WTC11 (cell line): ENCODE data around the gene KIAA2012. TPM values are rescaled to one million over a fixed set of nuclear protein-coding genes. Genes with fewer than 3 reads are reported as not detected.

Experiments used
- ATAC-seq: fragments of 200-7000 bp; cut with Tn5 transposase; 2 replicates; pipeline ENCODE4 v1.10.0; 2021; ENCODE audit warnings: mild to moderate bottlenecking, moderate library complexity
- CTCF ChIA-PET: fragments of 300-600 bp; sonication (Branson Sonifier 250); formaldehyde crosslinking; loops from one replicate; lab custom pipeline; 2021; ENCODE audit warnings: antibody characterized with exemption; lab: Charles Lee
- POLR2A ChIA-PET: fragments of 350-600 bp; sonication (Branson Sonifier 250); formaldehyde crosslinking; loops from one replicate; lab custom pipeline; 2021; ENCODE audit warnings: antibody characterized with exemption; lab: Charles Lee
- DNase-seq: peaks from one replicate; pipeline ENCODE4 v3.0.0; 2021; ENCODE audit warnings: low spot score
- H3K27ac Mint-ChIP-seq: 2 replicates; pipeline ENCODE4 v1.8.0; 2021; ENCODE audit warnings: mixed read lengths
- H3K27me3 Mint-ChIP-seq: 2 replicates; pipeline ENCODE4 v1.8.0; 2021; ENCODE audit warnings: low read depth, mild to moderate bottlenecking, moderate library complexity, mixed read lengths
- H3K36me3 Mint-ChIP-seq: 2 replicates; pipeline ENCODE4 v1.8.0; 2021; ENCODE audit warnings: mixed read lengths
- H3K4me1 Mint-ChIP-seq: 2 replicates; pipeline ENCODE4 v1.8.0; 2022; ENCODE audit warnings: mixed read lengths
- H3K4me3 Mint-ChIP-seq: 2 replicates; pipeline ENCODE4 v1.8.0; 2021; ENCODE audit warnings: mild to moderate bottlenecking, moderate library complexity, mixed read lengths
- H3K9me3 Mint-ChIP-seq: 2 replicates; pipeline ENCODE4 v1.8.0; 2021; ENCODE audit warnings: mixed read lengths
- CREM ChIP-seq: sonication (generic); formaldehyde crosslinking; IDR thresholded peaks from 2 replicates; pipeline ENCODE4 v1.8.1; 2022; ENCODE audit warnings: mild to moderate bottlenecking, missing genetic modification reagents, moderate library complexity
- EMX1 ChIP-seq: fragments of 250-450 bp; sonication (Bioruptor Pico); IDR thresholded peaks from 2 replicates; pipeline ENCODE4 v1.8.0; 2021; ENCODE audit warnings: mild to moderate bottlenecking
- ETV6 ChIP-seq: sonication (generic); formaldehyde crosslinking; IDR thresholded peaks from 2 replicates; pipeline ENCODE4 v1.8.1; 2022; ENCODE audit warnings: mild to moderate bottlenecking, missing genetic modification reagents
- FOXK1 ChIP-seq: sonication (generic); formaldehyde crosslinking; IDR thresholded peaks from 2 replicates; pipeline ENCODE4 v1.8.0; 2022; ENCODE audit warnings: mild to moderate bottlenecking, moderate library complexity, missing genetic modification reagents
- HMGA2 ChIP-seq: fragments of 250-450 bp; sonication (Bioruptor Pico); IDR thresholded peaks from 2 replicates; pipeline ENCODE4 v1.4.0; 2021; ENCODE audit warnings: mild to moderate bottlenecking, moderate library complexity
- MXD4 ChIP-seq: fragments of 250-450 bp; sonication (Bioruptor Pico); IDR thresholded peaks from 2 replicates; pipeline ENCODE4 v1.8.0; 2021; ENCODE audit warnings: mild to moderate bottlenecking, moderate library complexity, borderline replicate concordance
- MYBL2 ChIP-seq: sonication (generic); formaldehyde crosslinking; IDR thresholded peaks from 2 replicates; pipeline ENCODE4 v1.8.1; 2023; ENCODE audit warnings: mild to moderate bottlenecking, moderate library complexity, missing genetic modification reagents
- OVOL2 ChIP-seq: fragments of 250-450 bp; sonication (Bioruptor Pico); IDR thresholded peaks from 2 replicates; pipeline ENCODE4 v1.9.0; 2021; ENCODE audit warnings: mild to moderate bottlenecking, borderline replicate concordance
- SMAD3 ChIP-seq: sonication (generic); formaldehyde crosslinking; IDR thresholded peaks from 2 replicates; pipeline ENCODE4 v1.8.0; 2022; ENCODE audit warnings: missing genetic modification reagents, mild to moderate bottlenecking, borderline replicate concordance
- SOX15 ChIP-seq: fragments of 250-450 bp; sonication (Bioruptor Pico); IDR thresholded peaks from 2 replicates; pipeline ENCODE4 v1.9.0; 2021; ENCODE audit warnings: mild to moderate bottlenecking
- SP1 ChIP-seq: sonication (generic); formaldehyde crosslinking; conservative IDR thresholded peaks from 2 replicates; pipeline ENCODE4 v1.8.1; 2022; ENCODE audit warnings: missing genetic modification reagents
- TEAD4 ChIP-seq: sonication (generic); formaldehyde crosslinking; IDR thresholded peaks from 2 replicates; pipeline ENCODE4 v1.8.0; 2022; ENCODE audit warnings: mild to moderate bottlenecking, missing genetic modification reagents
- TP53 ChIP-seq: sonication (generic); formaldehyde crosslinking; IDR thresholded peaks from 2 replicates; pipeline ENCODE4 v1.8.1; 2023; ENCODE audit warnings: mild to moderate bottlenecking, missing genetic modification reagents
- ZNF121 ChIP-seq: sonication (generic); formaldehyde crosslinking; IDR thresholded peaks from 2 replicates; pipeline ENCODE4 v1.8.0; 2023; ENCODE audit warnings: missing genetic modification reagents
- ZNF138 ChIP-seq: sonication (generic); formaldehyde crosslinking; conservative IDR thresholded peaks from 2 replicates; pipeline ENCODE4 v1.8.1; 2022; ENCODE audit warnings: mild to moderate bottlenecking, moderate library complexity, missing genetic modification reagents
- ZNF396 ChIP-seq: fragments of 250-450 bp; sonication (Bioruptor Pico); IDR thresholded peaks from 2 replicates; pipeline ENCODE4 v1.8.0; 2021; ENCODE audit warnings: mild to moderate bottlenecking, moderate library complexity, borderline replicate concordance
- ZNF423 ChIP-seq: fragments of 250-450 bp; sonication (Bioruptor Pico); IDR thresholded peaks from 2 replicates; pipeline ENCODE4 v2.1.2; 2022; ENCODE audit warnings: mild to moderate bottlenecking, moderate library complexity
- total RNA-seq: library from RNA; stranded (reverse); gene quantifications from 3 replicates; pipeline ENCODE4 v1.2.3, GENCODE V29; 2021
- TF ChIP-seq, protein P1 (sequence below): sonication (generic); formaldehyde crosslinking; IDR thresholded peaks from 2 replicates; pipeline ENCODE4 v1.8.1; 2023; ENCODE audit warnings: mild to moderate bottlenecking, missing genetic modification reagents, moderate library complexity
- TF ChIP-seq, protein P2 (sequence below): fragments of 250-450 bp; sonication (Bioruptor Pico); IDR thresholded peaks from 2 replicates; pipeline ENCODE4 v1.9.0; 2021; ENCODE audit warnings: mild to moderate bottlenecking
- TF ChIP-seq, protein P3 (sequence below): sonication (generic); formaldehyde crosslinking; IDR thresholded peaks from 2 replicates; pipeline ENCODE4 v1.8.1; 2022; ENCODE audit warnings: low read depth, mild to moderate bottlenecking, moderate library complexity, missing genetic modification reagents, borderline replicate concordance
- TF ChIP-seq, protein P4 (sequence below): fragments of 250-450 bp; sonication (Bioruptor Pico); conservative IDR thresholded peaks from 2 replicates; pipeline ENCODE4 v1.9.0; 2021; ENCODE audit warnings: mild to moderate bottlenecking
- TF ChIP-seq, protein P5 (sequence below): sonication (generic); formaldehyde crosslinking; IDR thresholded peaks from 2 replicates; pipeline ENCODE4 v1.8.1; 2022; ENCODE audit warnings: mild to moderate bottlenecking, moderate library complexity, missing genetic modification reagents
- TF ChIP-seq, protein P6 (sequence below): fragments of 250-450 bp; sonication (Bioruptor Pico); IDR thresholded peaks from 2 replicates; pipeline ENCODE4 v2.1.2; 2022; ENCODE audit warnings: mild to moderate bottlenecking, moderate library complexity
- TF ChIP-seq, protein P7 (sequence below): sonication (generic); formaldehyde crosslinking; IDR thresholded peaks from 2 replicates; pipeline ENCODE4 v1.8.1; 2023; ENCODE audit warnings: mild to moderate bottlenecking, missing genetic modification reagents

Gene KIAA2012
- total RNA-seq, 1 experiment from 2014 or later = not detected

DNA sequence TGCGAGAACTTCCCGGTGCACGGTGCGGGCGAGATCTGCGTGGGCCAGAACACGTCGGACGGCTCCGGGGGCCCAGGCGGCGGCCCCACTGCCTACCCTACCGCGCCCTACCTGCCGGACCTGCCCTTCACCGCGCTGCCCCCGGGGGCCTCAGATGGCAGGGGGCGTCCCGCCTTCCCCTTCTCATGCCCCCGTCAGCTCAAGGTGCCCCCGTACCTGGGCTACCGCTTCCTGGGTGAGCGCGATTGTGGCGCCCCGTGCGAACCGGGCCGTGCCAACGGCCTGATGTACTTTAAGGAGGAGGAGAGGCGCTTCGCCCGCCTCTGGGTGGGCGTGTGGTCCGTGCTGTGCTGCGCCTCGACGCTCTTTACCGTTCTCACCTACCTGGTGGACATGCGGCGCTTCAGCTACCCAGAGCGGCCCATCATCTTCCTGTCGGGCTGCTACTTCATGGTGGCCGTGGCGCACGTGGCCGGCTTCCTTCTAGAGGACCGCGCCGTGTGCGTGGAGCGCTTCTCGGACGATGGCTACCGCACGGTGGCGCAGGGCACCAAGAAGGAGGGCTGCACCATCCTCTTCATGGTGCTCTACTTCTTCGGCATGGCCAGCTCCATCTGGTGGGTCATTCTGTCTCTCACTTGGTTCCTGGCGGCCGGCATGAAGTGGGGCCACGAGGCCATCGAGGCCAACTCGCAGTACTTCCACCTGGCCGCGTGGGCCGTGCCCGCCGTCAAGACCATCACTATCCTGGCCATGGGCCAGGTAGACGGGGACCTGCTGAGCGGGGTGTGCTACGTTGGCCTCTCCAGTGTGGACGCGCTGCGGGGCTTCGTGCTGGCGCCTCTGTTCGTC, 37.7 kb upstream of the KIAA2012 start (continued):
- TF ChIP-seq, protein P1, sequence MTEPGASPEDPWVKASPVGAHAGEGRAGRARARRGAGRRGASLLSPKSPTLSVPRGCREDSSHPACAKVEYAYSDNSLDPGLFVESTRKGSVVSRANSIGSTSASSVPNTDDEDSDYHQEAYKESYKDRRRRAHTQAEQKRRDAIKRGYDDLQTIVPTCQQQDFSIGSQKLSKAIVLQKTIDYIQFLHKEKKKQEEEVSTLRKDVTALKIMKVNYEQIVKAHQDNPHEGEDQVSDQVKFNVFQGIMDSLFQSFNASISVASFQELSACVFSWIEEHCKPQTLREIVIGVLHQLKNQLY (CRISPR knock-in tag) = peak; percentile 91; the same call in 1 of the 2 replicates

DNA sequence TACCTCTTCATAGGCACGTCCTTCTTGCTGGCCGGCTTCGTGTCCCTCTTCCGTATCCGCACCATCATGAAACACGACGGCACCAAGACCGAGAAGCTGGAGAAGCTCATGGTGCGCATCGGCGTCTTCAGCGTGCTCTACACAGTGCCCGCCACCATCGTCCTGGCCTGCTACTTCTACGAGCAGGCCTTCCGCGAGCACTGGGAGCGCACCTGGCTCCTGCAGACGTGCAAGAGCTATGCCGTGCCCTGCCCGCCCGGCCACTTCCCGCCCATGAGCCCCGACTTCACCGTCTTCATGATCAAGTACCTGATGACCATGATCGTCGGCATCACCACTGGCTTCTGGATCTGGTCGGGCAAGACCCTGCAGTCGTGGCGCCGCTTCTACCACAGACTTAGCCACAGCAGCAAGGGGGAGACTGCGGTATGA, 37.1 kb upstream of the KIAA2012 start:
- ChIA-PET POLR2A (interaction anchor here (0.7 to 1.4 kb wide), 4 partner anchors 10 to 64 kb away, joined by 3 to 5 read pairs (median 4); no protein-coding TSS in a partner anchor), CTCF (interaction anchor here (0.7 to 1.5 kb wide), 5 partner anchors 12 to 226 kb away, joined by 3 to 8 read pairs (median 4); partner anchors contain the start of gene KIAA2012)
- no peak for ATAC-seq
- Mint-ChIP-seq H3K36me3 (no peaks in the 10 kb centered on the region; the same call in none of the 2 replicates), H3K4me1 (peaks cover 46% of the 10 kb centered on the region), H3K4me3 (no peak overlapping the region), H3K27me3 (peaks cover 7% of the 10 kb centered on the region), H3K9me3 (no peaks in the 10 kb centered on the region), H3K27ac (no peak overlapping the region)
- DNase-seq = peak; percentile 36
- TF ChIP-seq MXD4 (CRISPR knock-in tag) (no peak), SP1 (no peak), MYBL2 (CRISPR knock-in tag) (no peak), ZNF423 (CRISPR knock-in tag) (no peak), OVOL2 (no peak), ZNF121 (no peak), TP53 (no peak), CREM (peak; percentile 31; the same call in 1 of the 2 replicates), FOXK1 (CRISPR knock-in tag) (peak; percentile 8; the same call in 1 of the 2 replicates), TEAD4 (CRISPR knock-in tag) (no peak), EMX1 (CRISPR knock-in tag) (no peak), ZNF138 (CRISPR knock-in tag) (no peak), SOX15 (CRISPR knock-in tag) (no peak), SMAD3 (CRISPR knock-in tag) (no peak; the same call in 1 of the 2 replicates), ETV6 (CRISPR knock-in tag) (no peak), ZNF396 (CRISPR knock-in tag) (no peak), HMGA2 (CRISPR knock-in tag) (no peak)
- TF ChIP-seq, protein P2, sequence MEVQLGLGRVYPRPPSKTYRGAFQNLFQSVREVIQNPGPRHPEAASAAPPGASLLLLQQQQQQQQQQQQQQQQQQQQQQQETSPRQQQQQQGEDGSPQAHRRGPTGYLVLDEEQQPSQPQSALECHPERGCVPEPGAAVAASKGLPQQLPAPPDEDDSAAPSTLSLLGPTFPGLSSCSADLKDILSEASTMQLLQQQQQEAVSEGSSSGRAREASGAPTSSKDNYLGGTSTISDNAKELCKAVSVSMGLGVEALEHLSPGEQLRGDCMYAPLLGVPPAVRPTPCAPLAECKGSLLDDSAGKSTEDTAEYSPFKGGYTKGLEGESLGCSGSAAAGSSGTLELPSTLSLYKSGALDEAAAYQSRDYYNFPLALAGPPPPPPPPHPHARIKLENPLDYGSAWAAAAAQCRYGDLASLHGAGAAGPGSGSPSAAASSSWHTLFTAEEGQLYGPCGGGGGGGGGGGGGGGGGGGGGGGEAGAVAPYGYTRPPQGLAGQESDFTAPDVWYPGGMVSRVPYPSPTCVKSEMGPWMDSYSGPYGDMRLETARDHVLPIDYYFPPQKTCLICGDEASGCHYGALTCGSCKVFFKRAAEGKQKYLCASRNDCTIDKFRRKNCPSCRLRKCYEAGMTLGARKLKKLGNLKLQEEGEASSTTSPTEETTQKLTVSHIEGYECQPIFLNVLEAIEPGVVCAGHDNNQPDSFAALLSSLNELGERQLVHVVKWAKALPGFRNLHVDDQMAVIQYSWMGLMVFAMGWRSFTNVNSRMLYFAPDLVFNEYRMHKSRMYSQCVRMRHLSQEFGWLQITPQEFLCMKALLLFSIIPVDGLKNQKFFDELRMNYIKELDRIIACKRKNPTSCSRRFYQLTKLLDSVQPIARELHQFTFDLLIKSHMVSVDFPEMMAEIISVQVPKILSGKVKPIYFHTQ (CRISPR knock-in tag) = no peak
- TF ChIP-seq, protein P3, sequence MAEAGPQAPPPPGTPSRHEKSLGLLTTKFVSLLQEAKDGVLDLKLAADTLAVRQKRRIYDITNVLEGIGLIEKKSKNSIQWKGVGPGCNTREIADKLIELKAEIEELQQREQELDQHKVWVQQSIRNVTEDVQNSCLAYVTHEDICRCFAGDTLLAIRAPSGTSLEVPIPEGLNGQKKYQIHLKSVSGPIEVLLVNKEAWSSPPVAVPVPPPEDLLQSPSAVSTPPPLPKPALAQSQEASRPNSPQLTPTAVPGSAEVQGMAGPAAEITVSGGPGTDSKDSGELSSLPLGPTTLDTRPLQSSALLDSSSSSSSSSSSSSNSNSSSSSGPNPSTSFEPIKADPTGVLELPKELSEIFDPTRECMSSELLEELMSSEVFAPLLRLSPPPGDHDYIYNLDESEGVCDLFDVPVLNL = no peak
- TF ChIP-seq, protein P4, sequence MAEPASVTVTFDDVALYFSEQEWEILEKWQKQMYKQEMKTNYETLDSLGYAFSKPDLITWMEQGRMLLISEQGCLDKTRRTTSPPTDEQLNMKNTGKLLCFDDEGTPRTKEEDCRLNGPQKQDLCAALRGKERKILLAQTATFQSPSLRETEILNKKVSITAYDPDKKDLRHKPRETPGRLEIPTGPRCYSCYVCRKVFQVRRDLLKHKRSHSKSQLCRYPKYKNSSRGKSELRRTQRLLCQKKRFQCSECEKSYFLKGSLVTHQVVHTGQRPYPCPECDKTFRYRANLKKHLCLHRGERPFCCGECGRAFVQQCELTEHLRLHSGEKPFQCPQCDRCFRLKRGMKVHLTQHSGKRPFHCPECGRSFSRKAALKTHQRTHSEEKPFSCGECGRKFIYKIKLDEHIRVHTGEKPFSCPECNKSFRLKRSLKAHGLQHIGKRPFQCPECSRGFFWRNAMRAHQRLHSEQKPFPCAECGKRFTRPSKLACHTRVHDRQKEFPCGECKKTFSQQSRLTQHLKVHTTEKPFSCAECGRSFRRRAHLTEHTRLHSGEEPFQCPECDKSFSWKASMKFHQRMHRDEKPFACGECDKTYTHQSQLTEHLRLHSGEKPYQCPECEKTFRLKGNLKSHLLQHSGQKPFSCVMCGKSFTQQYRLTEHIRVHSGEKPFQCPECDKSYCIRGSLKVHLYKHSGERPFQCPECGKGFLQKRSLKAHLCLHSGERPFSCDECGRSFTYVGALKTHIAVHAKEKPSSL (CRISPR knock-in tag) = no peak
- TF ChIP-seq, protein P5, sequence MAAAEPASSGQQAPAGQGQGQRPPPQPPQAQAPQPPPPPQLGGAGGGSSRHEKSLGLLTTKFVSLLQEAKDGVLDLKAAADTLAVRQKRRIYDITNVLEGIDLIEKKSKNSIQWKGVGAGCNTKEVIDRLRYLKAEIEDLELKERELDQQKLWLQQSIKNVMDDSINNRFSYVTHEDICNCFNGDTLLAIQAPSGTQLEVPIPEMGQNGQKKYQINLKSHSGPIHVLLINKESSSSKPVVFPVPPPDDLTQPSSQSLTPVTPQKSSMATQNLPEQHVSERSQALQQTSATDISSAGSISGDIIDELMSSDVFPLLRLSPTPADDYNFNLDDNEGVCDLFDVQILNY (CRISPR knock-in tag) = peak; percentile 64; the same call in 1 of the 2 replicates
- TF ChIP-seq, protein P6, sequence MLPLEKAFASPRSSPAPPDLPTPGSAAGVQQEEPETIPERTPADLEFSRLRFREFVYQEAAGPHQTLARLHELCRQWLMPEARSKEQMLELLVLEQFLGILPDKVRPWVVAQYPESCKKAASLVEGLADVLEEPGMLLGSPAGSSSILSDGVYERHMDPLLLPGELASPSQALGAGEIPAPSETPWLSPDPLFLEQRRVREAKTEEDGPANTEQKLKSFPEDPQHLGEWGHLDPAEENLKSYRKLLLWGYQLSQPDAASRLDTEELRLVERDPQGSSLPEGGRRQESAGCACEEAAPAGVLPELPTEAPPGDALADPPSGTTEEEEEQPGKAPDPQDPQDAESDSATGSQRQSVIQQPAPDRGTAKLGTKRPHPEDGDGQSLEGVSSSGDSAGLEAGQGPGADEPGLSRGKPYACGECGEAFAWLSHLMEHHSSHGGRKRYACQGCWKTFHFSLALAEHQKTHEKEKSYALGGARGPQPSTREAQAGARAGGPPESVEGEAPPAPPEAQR (CRISPR knock-in tag) = no peak
- TF ChIP-seq, protein P7, sequence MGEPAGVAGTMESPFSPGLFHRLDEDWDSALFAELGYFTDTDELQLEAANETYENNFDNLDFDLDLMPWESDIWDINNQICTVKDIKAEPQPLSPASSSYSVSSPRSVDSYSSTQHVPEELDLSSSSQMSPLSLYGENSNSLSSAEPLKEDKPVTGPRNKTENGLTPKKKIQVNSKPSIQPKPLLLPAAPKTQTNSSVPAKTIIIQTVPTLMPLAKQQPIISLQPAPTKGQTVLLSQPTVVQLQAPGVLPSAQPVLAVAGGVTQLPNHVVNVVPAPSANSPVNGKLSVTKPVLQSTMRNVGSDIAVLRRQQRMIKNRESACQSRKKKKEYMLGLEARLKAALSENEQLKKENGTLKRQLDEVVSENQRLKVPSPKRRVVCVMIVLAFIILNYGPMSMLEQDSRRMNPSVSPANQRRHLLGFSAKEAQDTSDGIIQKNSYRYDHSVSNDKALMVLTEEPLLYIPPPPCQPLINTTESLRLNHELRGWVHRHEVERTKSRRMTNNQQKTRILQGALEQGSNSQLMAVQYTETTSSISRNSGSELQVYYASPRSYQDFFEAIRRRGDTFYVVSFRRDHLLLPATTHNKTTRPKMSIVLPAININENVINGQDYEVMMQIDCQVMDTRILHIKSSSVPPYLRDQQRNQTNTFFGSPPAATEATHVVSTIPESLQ = no peak
